ENCODE measurements around the gene FYN.

The FYN gene

DNA sequence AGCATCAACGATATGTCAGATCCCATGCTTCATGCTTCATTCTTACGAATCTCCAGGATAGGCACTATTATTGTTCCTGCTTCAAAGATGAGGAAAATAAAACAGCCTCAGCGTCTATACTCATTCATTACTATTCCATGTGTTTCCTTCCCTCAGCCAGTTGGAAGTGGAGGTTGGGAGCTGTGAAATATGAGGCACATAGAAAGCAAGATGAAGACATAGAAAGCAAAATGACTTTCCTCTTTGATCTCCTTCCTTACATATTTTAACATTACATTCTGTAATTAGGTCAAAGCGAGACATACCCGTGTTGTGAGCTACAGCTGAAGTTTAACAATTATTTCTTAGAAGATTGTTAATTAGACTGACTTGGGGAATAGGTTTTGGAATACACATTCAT, 125.4 kb downstream of the FYN start:
- no peak for DNase-seq (ENCODE audit: low spot score)

DNA sequence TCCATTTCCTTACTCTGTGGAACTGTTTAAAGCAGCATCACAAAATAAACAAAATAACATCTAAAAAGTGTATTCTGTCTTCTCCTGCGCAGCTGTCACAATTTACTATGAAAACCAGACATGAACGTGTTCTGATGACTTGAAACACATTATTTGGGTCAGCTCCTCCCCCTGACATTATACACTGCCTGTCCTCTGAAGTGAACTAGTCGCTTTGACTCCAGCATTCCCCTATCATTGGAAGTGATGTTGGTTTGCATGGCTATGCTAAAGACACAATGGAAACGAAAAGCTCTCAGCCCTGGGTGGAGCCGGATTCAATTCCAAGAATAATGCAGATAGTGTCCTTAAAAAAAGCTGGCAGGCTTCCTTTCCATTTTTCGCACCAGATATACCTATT, 125.9 kb downstream of the FYN start:
- DNase-seq (ENCODE audit: low spot score), result no peak

DNA sequence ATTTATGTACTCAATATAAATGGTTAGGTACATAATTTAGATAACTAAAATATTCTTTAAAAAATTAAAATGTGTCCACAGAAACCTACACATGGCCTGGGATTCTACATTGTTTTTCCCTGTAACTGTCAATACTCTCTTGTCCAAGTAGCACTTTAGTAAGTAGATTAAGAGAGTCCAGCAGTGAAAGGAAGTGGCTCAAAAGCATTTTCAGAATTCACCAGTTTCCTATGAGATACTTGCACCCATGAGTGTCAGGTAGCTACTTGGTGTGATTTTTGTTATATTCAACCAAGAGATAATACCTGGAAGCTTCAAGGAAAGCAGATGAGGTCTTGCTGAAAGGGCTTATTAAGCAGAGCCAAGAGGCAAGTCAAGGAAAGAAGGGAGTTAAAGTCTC, 126.3 kb downstream of the FYN start:
- DNase-seq (ENCODE audit: low spot score), result no peak

DNA sequence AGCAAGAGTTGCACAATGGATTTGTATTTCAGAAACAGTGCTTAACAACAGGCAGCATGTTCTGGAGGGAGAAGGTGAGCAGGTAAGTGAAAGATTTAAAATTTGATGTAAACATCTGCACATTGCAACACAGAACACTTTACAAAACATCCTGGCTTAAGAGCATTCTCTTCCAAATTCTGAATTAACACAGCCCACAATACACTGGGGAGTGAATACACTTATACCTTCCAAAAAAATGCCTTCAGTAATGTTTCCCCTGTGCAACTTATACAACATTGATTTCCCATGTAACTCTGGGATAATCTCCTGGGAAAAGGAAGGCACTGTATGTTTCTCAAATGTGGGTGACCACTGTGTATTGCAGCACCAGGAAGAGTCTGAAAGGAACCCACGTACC, 127.6 kb downstream of the FYN start:
- no peak for DNase-seq (ENCODE audit: low spot score)

DNA sequence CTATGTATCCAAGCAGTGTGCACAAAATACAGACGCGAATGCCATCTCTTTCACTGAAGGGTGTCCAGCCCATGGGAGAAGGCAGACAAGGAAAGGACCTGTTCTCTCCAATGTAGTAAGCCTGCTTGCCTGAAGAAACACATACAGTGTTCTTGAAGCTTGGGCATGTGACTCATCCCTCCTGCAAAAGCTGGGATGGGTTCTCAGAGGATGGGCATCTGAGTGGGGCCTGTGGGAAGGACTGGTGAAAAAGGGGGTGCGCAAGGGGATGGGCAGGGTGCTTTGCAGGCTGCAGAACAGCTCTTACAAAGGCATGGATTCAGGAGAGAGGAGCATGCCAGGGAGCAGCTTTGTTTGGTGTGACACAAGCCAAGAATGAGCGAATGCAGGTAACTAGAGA, 128.1 kb downstream of the FYN start:
- no peak for DNase-seq (ENCODE audit: low spot score)

DNA sequence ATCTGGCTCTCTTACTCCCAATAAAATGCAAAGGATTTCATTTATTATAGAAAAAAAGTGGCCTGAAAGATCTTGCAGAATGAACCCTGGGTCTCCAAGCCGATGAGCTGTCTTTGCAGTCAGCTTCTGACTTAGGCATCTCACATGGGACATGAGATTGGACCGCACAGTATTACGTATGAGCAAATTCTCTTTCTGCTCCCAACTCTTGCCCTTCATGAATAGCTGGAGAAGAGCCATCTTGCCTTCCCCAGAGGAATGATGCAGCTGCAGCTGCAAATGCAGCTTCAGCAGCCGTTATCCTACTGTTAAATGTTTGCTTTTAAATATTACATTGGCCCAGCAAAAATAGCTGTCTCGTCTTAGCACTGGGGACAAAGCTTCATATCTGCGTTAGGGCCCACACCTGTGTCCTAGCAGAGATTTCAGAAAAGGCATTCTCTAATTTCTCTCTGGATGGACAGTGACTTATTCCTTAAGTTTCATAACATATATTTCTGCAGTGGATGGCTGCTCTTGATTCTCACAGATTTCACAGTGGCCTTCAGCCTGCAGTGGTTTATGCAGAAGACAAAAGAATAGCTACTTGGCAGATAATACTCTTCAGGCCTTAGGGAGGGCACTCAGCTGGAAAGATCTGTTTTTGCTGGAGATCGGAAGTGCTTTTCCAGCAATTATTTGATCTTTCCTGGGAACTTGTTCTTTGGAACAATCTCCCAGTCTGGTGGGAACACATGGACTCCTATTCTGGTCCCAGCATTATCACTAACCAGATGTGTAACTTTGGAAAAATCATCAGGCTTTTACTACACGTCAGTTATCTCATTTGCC, 129.2 kb downstream of the FYN start:
- DNase-seq (ENCODE audit: low spot score), result peak; percentile 82

DNA sequence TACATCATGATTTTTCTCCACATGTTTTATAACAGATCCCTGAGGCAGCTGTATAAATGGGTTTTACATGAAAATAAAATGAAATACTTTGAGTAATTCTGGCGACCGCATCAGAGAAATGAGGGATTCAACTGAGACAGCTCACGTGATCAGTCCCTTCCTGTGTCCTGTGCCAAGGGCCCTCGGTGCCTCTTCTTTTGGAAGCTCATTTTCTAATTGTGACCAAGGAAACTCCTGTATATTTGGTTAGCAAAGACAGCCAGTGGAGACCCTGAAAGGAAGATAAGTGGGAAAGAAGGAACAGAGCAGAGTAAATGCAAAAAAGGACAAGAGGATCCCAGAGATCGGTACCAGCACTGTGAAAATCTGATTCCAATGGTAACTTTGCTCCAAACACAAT, 129.9 kb downstream of the FYN start:
- DNase-seq (ENCODE audit: low spot score), result peak; percentile 31

DNA sequence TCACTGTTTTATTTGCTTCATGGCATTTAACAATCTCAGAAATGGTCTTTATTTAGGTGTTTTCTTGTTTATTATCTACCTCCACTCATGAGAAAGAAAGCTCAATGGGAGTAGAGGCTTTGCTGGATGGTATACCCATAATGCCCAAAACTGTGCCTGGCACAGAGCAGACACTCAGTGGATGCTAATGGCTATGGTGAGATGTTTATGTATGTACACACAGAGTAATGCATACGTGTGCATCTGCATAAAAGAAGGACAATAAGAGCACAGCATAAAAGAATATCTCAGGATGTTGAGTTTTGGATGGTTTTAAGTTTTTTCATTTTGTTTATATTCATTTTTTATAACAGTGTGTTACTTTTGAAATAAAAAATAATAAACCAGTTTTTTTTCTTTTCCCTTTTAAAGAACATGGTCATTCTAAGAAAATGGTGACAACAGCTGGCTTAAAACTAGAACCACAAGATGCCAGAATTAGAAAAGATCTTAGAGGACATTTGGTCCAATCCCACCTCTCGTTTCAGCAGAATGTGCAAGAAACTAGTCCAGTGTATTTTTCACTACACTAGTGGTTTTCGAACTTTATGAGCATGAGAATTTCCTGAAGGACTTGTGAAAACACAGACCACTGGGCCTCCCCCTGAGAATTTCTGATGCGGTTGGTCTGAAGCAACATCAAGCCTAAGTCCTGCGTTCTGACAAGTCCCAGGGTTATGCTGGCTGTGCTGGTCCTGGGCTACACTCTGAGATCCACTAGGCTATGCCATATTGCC, 131.9 kb downstream of the FYN start:
- DNase-seq (ENCODE audit: low spot score), result no peak

DNA sequence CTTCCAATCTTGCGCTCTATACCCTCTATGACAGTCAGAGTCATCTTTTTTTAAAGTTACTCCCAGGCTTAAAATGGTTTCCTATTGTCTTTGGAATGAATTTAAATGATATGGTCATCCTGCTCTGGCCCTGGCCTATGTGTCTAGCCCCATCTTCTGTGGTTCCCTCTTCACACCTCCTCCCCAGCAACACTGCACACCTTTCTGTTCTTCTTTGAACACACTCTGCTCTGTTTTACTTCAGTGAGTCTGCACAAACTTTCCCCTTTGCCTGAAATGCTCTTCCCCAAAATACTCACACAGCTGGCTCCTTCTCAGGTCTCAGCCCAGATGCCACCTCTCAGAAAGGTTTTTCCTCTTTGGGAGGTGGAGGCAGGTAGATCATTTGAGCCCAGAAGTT, 132.7 kb downstream of the FYN start:
- DNase-seq (ENCODE audit: low spot score), result no peak

DNA sequence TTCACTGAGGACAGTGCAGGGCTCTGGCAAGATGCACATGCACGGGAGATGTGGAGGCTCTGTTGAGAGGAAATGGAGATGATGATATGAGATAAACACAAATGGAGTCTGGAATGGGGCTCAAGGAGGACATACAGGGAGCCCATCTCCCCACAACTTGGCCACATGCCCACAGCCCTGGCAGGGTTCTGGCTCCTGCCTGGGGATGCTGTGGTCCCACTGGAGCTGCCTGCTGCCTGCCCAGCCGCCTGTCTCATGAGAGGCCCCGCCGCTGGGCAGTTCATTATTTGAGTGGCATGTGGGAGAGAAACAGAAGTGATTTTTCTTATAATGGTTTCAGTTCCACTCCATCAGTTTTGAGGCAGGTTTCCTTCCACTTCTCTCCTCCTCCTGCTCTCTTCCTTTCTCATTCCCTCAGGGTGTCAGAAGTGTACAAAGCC, 134.0 kb downstream of the FYN start:
- DNase-seq (ENCODE audit: low spot score), result no peak

DNA sequence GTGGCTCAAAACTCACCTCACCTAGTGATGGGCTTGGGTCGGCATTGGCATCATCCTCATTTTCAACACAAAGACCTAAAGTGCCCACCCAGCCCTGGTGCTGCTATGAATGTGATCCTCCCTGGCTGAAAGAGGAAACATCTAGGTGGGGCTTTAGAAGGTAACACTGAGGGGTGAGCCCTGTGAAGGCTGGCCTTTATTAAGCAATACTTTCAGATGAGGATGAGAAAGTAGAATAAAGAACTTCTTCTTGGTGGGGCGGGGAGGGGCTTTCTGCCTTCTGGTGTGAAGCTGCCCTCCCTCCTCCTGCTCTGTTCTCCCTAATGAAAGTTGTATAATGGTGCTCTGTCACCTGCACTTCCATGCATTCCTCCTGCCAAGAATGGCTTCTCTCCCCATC, 134.6 kb downstream of the FYN start:
- no peak for DNase-seq (ENCODE audit: low spot score)

DNA sequence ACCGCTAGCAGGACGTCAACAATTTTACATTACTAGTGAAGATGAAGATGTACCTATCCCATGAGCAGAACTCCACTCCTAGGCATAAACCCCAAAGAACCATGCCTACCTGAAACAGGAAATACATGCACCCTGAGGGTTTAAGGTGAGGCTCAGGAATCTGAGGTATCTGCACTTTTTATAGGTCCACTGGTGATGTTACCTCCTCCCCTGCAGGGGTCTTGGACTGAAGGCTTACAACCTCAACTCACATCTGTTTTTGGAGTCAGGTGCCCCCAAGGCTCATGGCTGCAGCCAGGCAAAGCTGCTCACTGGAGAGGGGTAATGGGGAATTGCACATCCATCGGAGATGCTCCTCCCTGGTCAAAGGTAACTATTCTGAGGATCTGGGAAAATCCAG, 135.1 kb downstream of the FYN start:
- no peak for DNase-seq (ENCODE audit: low spot score)

DNA sequence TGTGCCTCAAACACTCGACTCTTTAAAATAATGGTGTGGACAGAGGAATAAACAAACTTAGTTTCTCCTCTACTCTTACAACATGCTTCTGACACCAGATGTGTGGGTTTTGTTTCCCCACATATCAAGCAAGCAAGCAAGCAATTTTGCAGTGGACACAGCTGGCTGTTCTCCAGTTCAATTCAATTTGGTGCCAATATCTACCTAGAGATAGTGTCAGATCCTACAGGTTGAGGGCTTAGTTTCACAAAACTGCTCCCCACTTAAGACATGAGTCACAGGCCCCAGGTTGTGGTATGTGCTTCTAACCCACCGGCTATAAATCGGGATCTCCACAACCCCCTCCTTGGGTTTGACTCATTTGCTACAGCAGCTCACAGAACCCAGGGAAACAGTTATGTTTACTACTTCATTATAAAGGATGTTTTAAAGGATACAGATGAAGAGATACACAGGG, 136.2 kb downstream of the FYN start:
- no peak for DNase-seq (ENCODE audit: low spot score)

DNA sequence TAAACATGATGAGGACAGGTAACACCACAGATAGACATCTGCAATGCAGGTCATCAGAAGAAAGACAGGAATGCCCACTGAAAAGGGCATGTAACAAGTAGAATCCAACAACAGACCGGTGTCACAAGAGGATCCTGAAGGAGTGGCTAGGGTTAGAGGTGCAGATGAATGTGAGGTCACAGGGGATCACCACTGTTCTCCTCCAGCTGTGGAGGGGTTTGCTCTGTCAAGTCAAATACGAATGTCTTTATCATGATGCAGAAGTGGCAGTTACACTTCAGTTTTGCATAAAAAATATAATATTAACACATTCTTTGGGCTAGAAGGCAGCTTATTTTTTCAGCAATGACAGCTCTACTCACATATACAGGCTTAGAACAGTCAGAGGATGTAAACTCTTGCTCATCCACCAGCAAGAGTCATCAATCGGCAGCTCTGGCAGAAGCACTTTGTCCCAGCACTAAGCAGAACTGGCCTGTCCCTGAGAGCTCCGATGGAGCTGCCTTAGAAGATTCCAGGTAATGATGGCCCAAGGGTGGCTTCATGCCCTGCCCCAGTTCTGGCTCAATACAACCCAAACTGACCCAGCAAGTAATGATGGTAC, 137.1 kb downstream of the FYN start:
- no peak for DNase-seq (ENCODE audit: low spot score)

DNA sequence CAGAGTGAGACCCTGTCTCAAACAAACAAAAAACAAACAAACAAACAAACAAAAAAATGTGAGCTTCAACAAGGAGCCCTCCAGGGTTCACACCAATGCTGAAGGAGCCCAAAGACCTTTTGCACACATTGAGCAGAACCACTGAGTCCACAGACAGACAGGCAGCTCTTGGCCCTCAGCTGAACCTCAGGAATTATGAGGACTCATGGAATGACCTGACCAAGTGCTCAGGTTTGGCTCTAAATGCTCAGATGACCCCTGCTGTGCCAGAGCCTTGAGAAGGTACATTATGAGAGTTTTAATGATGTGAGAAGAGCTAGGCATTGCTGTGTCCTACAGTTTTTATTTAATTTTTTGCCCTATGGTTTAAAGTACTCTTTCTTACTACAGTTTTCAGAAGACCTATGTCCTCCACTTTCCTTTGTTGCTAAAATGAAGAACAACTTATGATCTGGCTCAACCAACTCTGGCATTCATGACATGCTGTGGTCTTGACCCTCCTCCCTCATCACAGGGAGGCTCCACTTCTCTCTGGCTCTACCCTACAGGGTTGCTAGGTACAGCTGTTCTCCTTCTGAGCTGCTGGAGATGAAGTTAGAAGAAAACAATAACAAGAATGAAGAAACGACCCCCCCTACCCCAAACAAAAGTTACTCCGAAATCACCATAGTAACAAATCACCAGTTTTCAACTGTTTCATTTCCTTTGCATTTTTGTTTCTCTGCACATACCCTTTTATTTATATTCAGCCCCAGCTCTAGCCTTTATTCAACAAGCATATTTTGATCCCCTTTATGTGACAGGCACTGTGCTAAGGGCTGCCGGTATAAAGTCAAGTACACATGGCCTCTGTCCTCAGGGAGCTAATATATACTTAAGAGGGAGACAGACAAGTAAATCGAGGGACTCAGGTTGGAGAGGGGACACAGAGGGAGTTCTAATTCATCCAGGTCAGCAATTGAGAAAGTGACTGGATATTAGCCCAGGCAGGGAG, 138.9 kb downstream of the FYN start:
- no peak for DNase-seq (ENCODE audit: low spot score)

DNA sequence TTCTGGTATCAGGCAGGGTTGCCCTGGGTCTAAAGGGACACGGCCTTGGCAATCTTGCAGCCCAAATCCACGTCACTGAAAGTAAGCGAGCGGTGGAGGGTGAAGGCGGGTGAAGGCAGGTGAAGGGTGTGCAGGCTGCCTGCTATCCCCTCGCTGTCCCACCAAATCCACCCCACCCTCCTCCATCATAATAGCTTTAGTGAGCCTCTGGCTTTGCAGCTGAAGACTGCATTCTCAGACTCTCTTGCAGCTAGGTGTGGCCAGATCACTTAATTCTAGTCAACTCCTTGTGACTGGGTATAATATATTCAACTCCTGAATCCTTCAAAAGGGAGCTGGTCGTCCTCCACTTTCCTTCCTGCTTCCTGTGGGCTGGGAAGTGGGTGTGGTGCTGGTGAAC, 140.9 kb downstream of the FYN start:
- no peak for DNase-seq (ENCODE audit: low spot score)

DNA sequence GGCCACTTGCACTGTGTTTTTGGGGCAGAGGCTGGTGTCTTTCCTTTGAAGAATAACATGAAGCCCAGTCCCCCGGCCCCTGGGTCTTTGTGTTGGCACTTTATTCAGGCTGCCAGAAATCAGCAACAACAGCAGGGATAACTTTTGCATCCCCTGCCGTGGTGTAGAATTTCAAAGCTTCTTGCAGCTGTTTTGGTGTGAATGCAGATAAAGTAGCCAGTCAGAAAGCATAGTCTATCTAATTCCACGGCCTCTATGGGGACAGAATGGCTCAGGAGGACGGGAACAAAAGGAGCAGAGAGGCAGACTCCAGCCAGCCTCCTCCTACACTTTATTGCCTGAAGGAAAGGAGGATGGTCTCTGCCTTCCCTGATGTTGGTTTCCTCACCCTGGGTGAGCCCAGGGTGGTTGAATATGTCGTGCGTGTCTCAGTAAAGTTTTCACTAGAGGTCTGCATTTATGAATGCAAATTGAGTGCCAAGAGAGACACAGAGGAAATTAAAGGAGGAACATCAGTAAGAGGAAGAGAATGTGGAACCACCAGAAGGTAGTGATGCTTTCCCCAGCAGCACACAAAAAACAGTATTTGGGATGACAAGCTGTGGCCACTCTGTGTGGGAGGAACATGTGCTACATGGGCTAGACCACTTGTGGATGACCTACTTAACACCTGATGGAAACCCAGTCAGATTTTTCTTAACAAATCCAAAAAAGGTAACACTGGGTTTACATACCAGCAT, 141.6 kb downstream of the FYN start:
- no peak for DNase-seq (ENCODE audit: low spot score)

DNA sequence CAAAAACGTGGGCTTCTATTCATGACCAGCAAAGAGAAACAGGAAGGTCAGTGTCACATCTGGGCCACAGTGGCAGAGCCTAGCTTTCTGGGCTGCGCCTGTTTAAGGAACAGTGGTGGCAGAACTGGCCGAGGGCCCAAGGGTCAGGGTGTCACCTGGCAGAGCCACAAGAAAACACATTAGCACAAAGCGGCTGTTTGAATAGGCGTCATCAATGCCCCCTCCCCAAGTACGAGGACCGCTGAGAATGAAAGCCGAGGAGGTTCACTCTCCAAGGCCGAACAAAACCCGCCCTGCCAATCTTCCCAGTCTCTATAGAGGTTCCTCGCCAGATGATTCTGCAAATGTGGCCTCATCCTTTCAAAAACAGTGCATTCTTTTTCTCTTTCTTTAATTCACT, 142.4 kb downstream of the FYN start:
- peak; percentile 68 for DNase-seq (ENCODE audit: low spot score)

DNA sequence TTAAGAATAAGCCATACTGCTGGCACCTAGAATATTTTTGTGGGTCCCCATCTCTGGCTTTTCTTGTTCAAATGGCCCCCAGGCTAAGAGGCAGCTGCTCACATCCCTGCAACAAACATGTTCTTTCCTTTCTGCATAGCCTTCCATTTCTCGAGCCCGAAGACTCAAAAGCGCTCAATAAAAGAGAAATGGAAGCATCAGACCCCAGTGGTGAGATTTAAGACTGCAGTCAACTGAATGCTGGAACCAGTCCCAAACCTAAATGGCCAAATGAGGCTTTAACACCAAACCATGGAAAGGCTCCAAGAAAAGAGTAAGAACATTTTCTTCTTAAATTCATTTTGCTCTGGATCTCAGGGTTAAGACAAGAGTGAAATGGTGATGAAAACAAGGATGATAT, 145.4 kb downstream of the FYN start:
- no peak for DNase-seq (ENCODE audit: low spot score)

DNA sequence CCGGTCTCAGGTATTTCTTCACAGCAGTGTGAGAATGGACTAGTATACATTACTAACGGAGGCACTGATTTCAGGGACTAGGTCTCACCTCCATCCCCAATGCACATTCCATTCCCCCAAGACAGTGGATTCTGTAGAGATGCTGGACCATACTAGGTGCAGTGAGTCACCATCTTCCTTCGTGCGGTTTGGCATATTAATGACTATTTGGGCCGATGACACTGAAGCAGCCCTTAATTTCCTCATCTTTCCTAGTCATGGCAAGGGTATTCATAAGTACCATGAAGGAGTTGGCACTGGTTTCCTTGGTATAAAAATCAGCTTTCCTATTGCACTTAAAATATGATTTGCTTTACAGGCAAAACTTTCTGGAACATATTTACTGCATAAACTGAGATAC, 146.2 kb downstream of the FYN start:
- DNase-seq (ENCODE audit: low spot score), result no peak
